H9 (cell line): Measurements from ENCODE around the gene PMIS2. TPM values are rescaled to one million over a fixed set of nuclear protein-coding genes. Genes with fewer than 3 reads are reported as not detected.

Source experiments
- DNase-seq: peaks from one replicate; pipeline ENCODE4 v3.0.0-alpha.2; 2017
- H2AFZ ChIP-seq: one replicate; pipeline ENCODE4 v1.6.1; 2013; ENCODE audit warnings: mild to moderate bottlenecking, low read length, control low read depth, moderate library complexity
- H2AK5ac ChIP-seq: 2 replicates; pipeline ENCODE4 v1.6.1; 2013; ENCODE audit warnings: low read length, control low read depth, mixed read lengths; ENCODE audit not compliant: insufficient read length
- H2BK120ac ChIP-seq: one replicate; pipeline ENCODE4 v1.6.1; 2013; ENCODE audit warnings: low read depth, mild to moderate bottlenecking, low read length, control low read depth, inconsistent platforms; ENCODE audit not compliant: poor library complexity, severe bottlenecking
- H2BK12ac ChIP-seq: 2 replicates; pipeline ENCODE4 v1.6.1; 2013; ENCODE audit warnings: low read length, control low read depth, mixed read lengths, low read depth; ENCODE audit not compliant: insufficient read length
- H2BK15ac ChIP-seq: 2 replicates; pipeline ENCODE4 v1.6.1; 2013; ENCODE audit warnings: low read depth, low read length, control low read depth
- H2BK20ac ChIP-seq: one replicate; pipeline ENCODE4 v1.6.1; 2013; ENCODE audit warnings: low read depth, mild to moderate bottlenecking, low read length, control low read depth, inconsistent platforms; ENCODE audit not compliant: poor library complexity, severe bottlenecking
- H2BK5ac ChIP-seq: 2 replicates; pipeline ENCODE4 v1.6.1; 2013; ENCODE audit warnings: low read length, control low read depth, mixed read lengths; ENCODE audit not compliant: insufficient read length
- H3K14ac ChIP-seq: 2 replicates; pipeline ENCODE4 v1.6.1; 2013; ENCODE audit warnings: low read length, control low read depth; ENCODE audit not compliant: insufficient read depth
- H3K18ac ChIP-seq: 2 replicates; pipeline ENCODE4 v1.6.1; 2013; ENCODE audit warnings: low read depth, mild to moderate bottlenecking, mixed read lengths, low read length, control low read depth; ENCODE audit not compliant: insufficient read length
- H3K23ac ChIP-seq: 2 replicates; pipeline ENCODE4 v1.6.1; 2013; ENCODE audit warnings: low read length, control low read depth, mixed read lengths, low read depth; ENCODE audit not compliant: insufficient read length
- H3K23me2 ChIP-seq: 2 replicates; pipeline ENCODE4 v1.6.1; 2013; ENCODE audit warnings: low read depth, mild to moderate bottlenecking, mixed read lengths, low read length, control low read depth; ENCODE audit not compliant: insufficient read length, poor library complexity, severe bottlenecking
- H3K27ac ChIP-seq: 2 replicates; pipeline ENCODE4 v1.5.1; 2013; ENCODE audit warnings: low read length, control low read depth, mixed read lengths, low read depth; ENCODE audit not compliant: insufficient read length
- H3K27me3 ChIP-seq: 2 replicates; pipeline ENCODE4 v1.6.1; 2013; ENCODE audit warnings: low read length, control low read depth, inconsistent platforms; ENCODE audit not compliant: insufficient read depth
- H3K4ac ChIP-seq: 2 replicates; pipeline ENCODE4 v1.6.1; 2013; ENCODE audit warnings: low read depth, mild to moderate bottlenecking, control low read depth, inconsistent platforms, low read length, moderate library complexity
- H3K4me1 ChIP-seq: 2 replicates; pipeline ENCODE4 v1.6.1; 2013; ENCODE audit warnings: low read length, control low read depth, inconsistent platforms; ENCODE audit not compliant: insufficient read depth
- H3K4me2 ChIP-seq: 2 replicates; pipeline ENCODE4 v1.6.1; 2013; ENCODE audit warnings: low read length, control low read depth, mixed read lengths; ENCODE audit not compliant: insufficient read length, insufficient read depth
- H3K56ac ChIP-seq: 2 replicates; pipeline ENCODE4 v1.6.1; 2013; ENCODE audit warnings: low read depth, mild to moderate bottlenecking, mixed read lengths, low read length, control low read depth; ENCODE audit not compliant: insufficient read length
- H3K79me1 ChIP-seq: 2 replicates; pipeline ENCODE4 v1.6.1; 2013; ENCODE audit warnings: low read depth, mild to moderate bottlenecking, moderate library complexity, low read length, control low read depth, inconsistent platforms; ENCODE audit not compliant: insufficient read depth, poor library complexity, severe bottlenecking
- H3K79me2 ChIP-seq: 2 replicates; pipeline ENCODE4 v1.6.1; 2013; ENCODE audit warnings: low read length, control low read depth, inconsistent platforms; ENCODE audit not compliant: insufficient read depth
- H3K9ac ChIP-seq: 2 replicates; pipeline ENCODE4 v1.6.1; 2013; ENCODE audit warnings: low read length, control low read depth, mixed read lengths; ENCODE audit not compliant: insufficient read length; ENCODE audit errors: extremely low read depth
- H3K9me3 ChIP-seq: one replicate; pipeline ENCODE4 v1.6.1; 2013; ENCODE audit warnings: low read depth, low read length, inconsistent platforms; ENCODE audit not compliant: control insufficient read depth
- H3T11ph ChIP-seq: one replicate; pipeline ENCODE4 v1.6.1; 2013; ENCODE audit warnings: mild to moderate bottlenecking, low read length, control low read depth, inconsistent platforms
- H4K20me1 ChIP-seq: one replicate; pipeline ENCODE4 v1.6.1; 2013; ENCODE audit not compliant: control insufficient read depth, insufficient read length, insufficient read depth
- H4K5ac ChIP-seq: 2 replicates; pipeline ENCODE4 v1.6.1; 2013; ENCODE audit warnings: low read depth, mild to moderate bottlenecking, mixed read lengths, low read length, control low read depth; ENCODE audit not compliant: insufficient read length
- H4K8ac ChIP-seq: replicated peaks from 2 replicates; pipeline ENCODE4 v1.6.1; 2013; ENCODE audit warnings: low read length, control low read depth, mixed read lengths, low read depth; ENCODE audit not compliant: insufficient read length
- H4K91ac ChIP-seq: 2 replicates; pipeline ENCODE4 v1.6.1; 2013; ENCODE audit warnings: low read depth, mild to moderate bottlenecking, moderate library complexity, mixed read lengths, low read length, control low read depth; ENCODE audit not compliant: insufficient read length
- H3K27ac Mint-ChIP-seq, 3 experiments: 2 replicates in 2 of 3; 3 replicates in 1 of 3; pipeline ENCODE4 v1.8.0; 2020 to 2021; ENCODE audit warnings: mixed read lengths in 3 of 3, mild to moderate bottlenecking in 1 of 3, moderate library complexity in 1 of 3
- H3K27me3 Mint-ChIP-seq: 2 replicates; pipeline ENCODE4 v1.8.0; 2021; ENCODE audit warnings: low read depth, mild to moderate bottlenecking, moderate library complexity, mixed read lengths
- H3K36me3 Mint-ChIP-seq, 3 experiments: 2 replicates in 2 of 3; 3 replicates in 1 of 3; pipeline ENCODE4 v1.8.0; 2020 to 2021; ENCODE audit warnings: low read depth in 3 of 3, mixed read lengths in 3 of 3; ENCODE audit not compliant: insufficient read depth in 1 of 3
- H3K4me1 Mint-ChIP-seq, 2 experiments: 2 replicates each; pipeline ENCODE4 v1.8.0; 2020; ENCODE audit warnings: mixed read lengths in 2 of 2
- H3K4me3 Mint-ChIP-seq, 2 experiments: 2 replicates in 1 of 2; 3 replicates in 1 of 2; pipeline ENCODE4 v1.8.0; 2020 to 2021; ENCODE audit warnings: mild to moderate bottlenecking in 2 of 2, mixed read lengths in 2 of 2, moderate library complexity in 1 of 2
- H3K9me3 Mint-ChIP-seq, 2 experiments: 2 replicates in 1 of 2; 3 replicates in 1 of 2; pipeline ENCODE4 v1.8.0; 2020; ENCODE audit warnings: mild to moderate bottlenecking in 2 of 2, mixed read lengths in 2 of 2, moderate library complexity in 1 of 2
- whole genome bisulfite sequencing: extraction: QIAGEN DNeasy Blood & Tissue Kit; methylation state at CpG from one replicate; pipeline ENCODE4 v1.1.7; 2013; ENCODE audit warnings: missing lambda C conversion rate, low lambda C conversion rate, mixed read lengths; ENCODE audit not compliant: insufficient read length; ENCODE audit errors: extremely low coverage; 5-methylcytosine and 5-hydroxymethylcytosine counted together
- total RNA-seq: library from RNA; stranded (reverse); gene quantifications from 2 replicates; pipeline ENCODE4 v1.2.1, GENCODE V29; 2021
- TF ChIP-seq, protein P1 (sequence below): fragments of 200-600 bp; sonication (generic); conservative IDR thresholded peaks from 3 replicates; pipeline ENCODE4 v1.8.0; 2021; ENCODE audit warnings: antibody characterized with exemption, mild to moderate bottlenecking

The PMIS2 gene
- total RNA-seq, 1 experiment from 2014 or later: not detected

DNA sequence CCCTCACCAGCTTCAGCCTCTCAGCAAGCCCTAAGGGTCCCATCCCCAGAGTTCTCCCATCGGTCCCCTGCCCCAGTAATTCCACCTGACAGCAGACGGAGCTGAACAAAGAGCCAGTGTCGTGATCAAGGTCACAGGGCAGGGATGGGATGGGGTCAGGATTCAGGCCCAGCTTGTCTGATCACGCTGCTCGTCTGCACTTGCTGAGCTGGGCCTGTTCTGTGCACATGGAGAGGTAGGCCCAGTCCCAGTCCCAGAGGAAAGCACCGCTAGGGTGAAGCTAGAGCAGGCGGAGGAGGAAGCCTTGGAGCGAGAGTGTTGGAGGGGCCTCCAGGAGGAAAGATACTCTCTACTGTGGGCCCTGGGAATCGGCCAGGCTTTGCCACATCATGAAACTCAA is 35.7 kb downstream of the PMIS2 start:
- no CpG with 5 or more reads among the region's 9 CpGs for WGBS
- H3K18ac ChIP-seq: no peak overlapping the region
- no peaks in the 10 kb centered on the region for H3K23me2 ChIP-seq
- H2AK5ac ChIP-seq: no peak overlapping the region
- TF ChIP-seq, protein P1, sequence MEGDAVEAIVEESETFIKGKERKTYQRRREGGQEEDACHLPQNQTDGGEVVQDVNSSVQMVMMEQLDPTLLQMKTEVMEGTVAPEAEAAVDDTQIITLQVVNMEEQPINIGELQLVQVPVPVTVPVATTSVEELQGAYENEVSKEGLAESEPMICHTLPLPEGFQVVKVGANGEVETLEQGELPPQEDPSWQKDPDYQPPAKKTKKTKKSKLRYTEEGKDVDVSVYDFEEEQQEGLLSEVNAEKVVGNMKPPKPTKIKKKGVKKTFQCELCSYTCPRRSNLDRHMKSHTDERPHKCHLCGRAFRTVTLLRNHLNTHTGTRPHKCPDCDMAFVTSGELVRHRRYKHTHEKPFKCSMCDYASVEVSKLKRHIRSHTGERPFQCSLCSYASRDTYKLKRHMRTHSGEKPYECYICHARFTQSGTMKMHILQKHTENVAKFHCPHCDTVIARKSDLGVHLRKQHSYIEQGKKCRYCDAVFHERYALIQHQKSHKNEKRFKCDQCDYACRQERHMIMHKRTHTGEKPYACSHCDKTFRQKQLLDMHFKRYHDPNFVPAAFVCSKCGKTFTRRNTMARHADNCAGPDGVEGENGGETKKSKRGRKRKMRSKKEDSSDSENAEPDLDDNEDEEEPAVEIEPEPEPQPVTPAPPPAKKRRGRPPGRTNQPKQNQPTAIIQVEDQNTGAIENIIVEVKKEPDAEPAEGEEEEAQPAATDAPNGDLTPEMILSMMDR: no peak
- H3K79me2 ChIP-seq: no peaks in the 10 kb centered on the region
- no peaks in the 10 kb centered on the region for H3K9me3 ChIP-seq
- no peak overlapping the region for H2BK5ac ChIP-seq
- H3K79me1 ChIP-seq: no peaks in the 10 kb centered on the region
- H2AFZ ChIP-seq: no peak overlapping the region
- Mint-ChIP-seq H3K4me3 (no peak overlapping the region; a peak in 1 of 5 replicates), H3K9me3 (no peaks in the 10 kb centered on the region), H3K27ac (no peak overlapping the region), H3K27me3 (no peaks in the 10 kb centered on the region; the same call in 1 of the 2 replicates), H3K4me1 (no peaks in the 10 kb centered on the region), H3K36me3 (peaks cover 8 to 36% (median 20%) of the 10 kb centered on the region in 3 experiments; a peak in 6 of 7 replicates)
- H3K4ac ChIP-seq: no peak overlapping the region
- H2BK12ac ChIP-seq: no peak overlapping the region
- H3K4me1 ChIP-seq: no peaks in the 10 kb centered on the region
- H4K8ac ChIP-seq: no peak overlapping the region
- no peaks in the 10 kb centered on the region for H4K20me1 ChIP-seq
- no peak overlapping the region for H3K23ac ChIP-seq
- no peak overlapping the region for H3K9ac ChIP-seq
- H2BK20ac ChIP-seq: no peak overlapping the region
- no peak overlapping the region for H4K91ac ChIP-seq
- no peak overlapping the region for H3K56ac ChIP-seq
- no peaks in the 10 kb centered on the region for H3K27me3 ChIP-seq
- H2BK120ac ChIP-seq: no peak overlapping the region
- H3K4me2 ChIP-seq: no peak overlapping the region
- no peak for DNase-seq
- H4K5ac ChIP-seq: no peak overlapping the region
- H2BK15ac ChIP-seq: no peak overlapping the region
- H3K14ac ChIP-seq: no peak overlapping the region
- H3T11ph ChIP-seq: no peak overlapping the region
- no peak overlapping the region for H3K27ac ChIP-seq
